A549 (cell line): ENCODE results near the gene MGAT5. TPM values are rescaled to one million over a fixed set of nuclear protein-coding genes. Genes with fewer than 3 reads are reported as not detected.

Source experiments
- ATAC-seq, 2 experiments: fragments of 200-7000 bp in 1 of 2; fragments of >200 bp in 1 of 2; cut with Nextera tagmentation in 1 of 2; cut with Tn5 transposase in 1 of 2; 3 replicates each; pipeline versions ENCODE4 v1.8.0 to v1.9.1; 2018 to 2020; ENCODE audit warnings: mild to moderate bottlenecking in 1 of 2, moderate library complexity in 1 of 2
- CTCF ChIA-PET: fragments of 300-600 bp; sonication (Branson Sonifier 250); formaldehyde crosslinking; extraction: SDS; loops from one replicate; lab custom pipeline; 2021; ENCODE audit warnings: antibody characterized with exemption, inconsistent platforms; lab: Yijun Ruan, JAX
- POLR2A ChIA-PET: fragments of 350-600 bp; formaldehyde crosslinking; extraction: SDS; loops from one replicate; lab custom pipeline; 2021; ENCODE audit warnings: antibody characterized with exemption, inconsistent platforms; lab: Yijun Ruan, JAX
- DNase-seq, 2 experiments: peaks; one replicate each; pipeline versions ENCODE4 v3.0.0 to v3.0.0-alpha.2; 2011 to 2016; ENCODE audit warnings: low read depth in 1 of 2, low spot score in 1 of 2
- FAIRE-seq: peaks from 2 replicates; lab custom pipeline; 2011; peaks lifted over from hg19 to GRCh38; lab: Jason Lieb, UNC
- H3K27ac ChIP-seq, 2 experiments: fragments of >200 bp; sonication (Bioruptor Twin); formaldehyde crosslinking; 3 replicates each; pipeline ENCODE4 v1.5.1; 2016 to 2017
- H3K4me1 ChIP-seq: fragments of >200 bp; sonication (Bioruptor Twin); formaldehyde crosslinking; 3 replicates; pipeline ENCODE4 v1.6.1; 2016
- H3K4me2 ChIP-seq: fragments of >200 bp; sonication (Bioruptor Twin); formaldehyde crosslinking; 3 replicates; pipeline ENCODE4 v1.6.1; 2016
- H3K4me3 ChIP-seq: fragments of >200 bp; sonication (Bioruptor Twin); formaldehyde crosslinking; 3 replicates; pipeline ENCODE4 v1.5.1; 2016
- H3K9me3 ChIP-seq: fragments of >200 bp; sonication (Bioruptor Twin); formaldehyde crosslinking; 3 replicates; pipeline ENCODE4 v1.6.1; 2016
- E2F6 ChIP-seq: IDR thresholded peaks from 2 replicates; pipeline ENCODE4 v1.6.1; 2012; ENCODE audit warnings: low read depth, borderline replicate concordance
- FOSL2 ChIP-seq, 2 experiments: fragments of 450-650 bp in 1 of 2; fragments of >200 bp in 1 of 2; sonication (Bioruptor Twin) in 1 of 2; formaldehyde crosslinking; IDR thresholded peaks; 2 replicates each; pipeline versions ENCODE4 v1.5.0 to v1.6.1; 2016 to 2020; ENCODE audit warnings: mild to moderate bottlenecking in 1 of 2, moderate library complexity in 1 of 2
- FOXS1 ChIP-seq: fragments of 250-450 bp; sonication (Bioruptor Pico); IDR thresholded peaks from 2 replicates; pipeline ENCODE4 v1.5.0; 2020; ENCODE audit warnings: mild to moderate bottlenecking, moderate library complexity
- HMGXB4 ChIP-seq: fragments of 250-450 bp; sonication (Bioruptor Pico); IDR thresholded peaks from 2 replicates; pipeline ENCODE4 v1.5.0; 2021; ENCODE audit warnings: mild to moderate bottlenecking, moderate library complexity, borderline replicate concordance
- NFE2L2 ChIP-seq: fragments of 150-350 bp; conservative IDR thresholded peaks from 2 replicates; pipeline ENCODE4 v1.6.1; 2014; ENCODE audit warnings: low read length
- NPAS2 ChIP-seq: fragments of 250-450 bp; sonication (Bioruptor Pico); IDR thresholded peaks from 2 replicates; pipeline ENCODE4 v1.8.0; 2022; ENCODE audit warnings: mild to moderate bottlenecking, moderate library complexity, borderline replicate concordance
- NR3C1 ChIP-seq: fragments of >200 bp; sonication (Bioruptor Twin); formaldehyde crosslinking; IDR thresholded peaks from 3 replicates; pipeline ENCODE4 v1.6.1; 2017
- PHF8 ChIP-seq: fragments of 200-600 bp; sonication (generic); IDR thresholded peaks from 2 replicates; pipeline ENCODE4 v1.6.1; 2016; ENCODE audit warnings: low read depth, mild to moderate bottlenecking, antibody characterized with exemption, moderate library complexity, borderline replicate concordance
- POLR2A ChIP-seq: IDR thresholded peaks from 2 replicates; pipeline ENCODE4 v1.6.1; 2012; ENCODE audit warnings: mild to moderate bottlenecking, low read length
- REST ChIP-seq: fragments of 200-600 bp; sonication (generic); IDR thresholded peaks from 2 replicates; pipeline ENCODE4 v1.6.1; 2016; ENCODE audit warnings: antibody characterized with exemption, mild to moderate bottlenecking, moderate library complexity
- RNF2 ChIP-seq: fragments of 200-600 bp; sonication (generic); IDR thresholded peaks from 2 replicates; pipeline ENCODE4 v1.6.1; 2016; ENCODE audit warnings: low read depth, mild to moderate bottlenecking, antibody characterized with exemption, moderate library complexity, borderline replicate concordance
- WGBS: methylation state at CpG from one replicate; pipeline ENCODE4 v1.1.6; 2017; ENCODE audit errors: missing lambda C conversion rate; 5-methylcytosine and 5-hydroxymethylcytosine counted together
- polyA plus RNA-seq, 4 experiments: library from polyadenylated mRNA; depleted of rRNA in 3 of 4; stranded (reverse); fragments of >200 nt; fragmentation: RNase III in 1 of 4; extraction: RNeasy Plus Mini Kit Qiagen cat#74134 plus additional on column Dnase treatment in 1 of 4; gene quantifications; 2 replicates in 3 of 4; 3 replicates in 1 of 4; pipeline ENCODE4 v1.2.3, GENCODE V29; 2011 to 2017
- TF ChIP-seq, protein P1 (sequence below): fragments of >200 bp; sonication (Bioruptor Twin); formaldehyde crosslinking; IDR thresholded peaks from 3 replicates; pipeline ENCODE4 v1.6.1; 2016

Gene MGAT5
- polyA plus RNA-seq, 2 of the 4 experiments (the other 2 are of a cell fraction): 13.2 to 17.1 TPM

GRCh38 chr2:134407154-134407890 lies 153.4 kb downstream of the MGAT5 start (continued):
- TF ChIP-seq REST (no peak), POLR2A (no peak), PHF8 (no peak), NR3C1 (no peak)

DNA sequence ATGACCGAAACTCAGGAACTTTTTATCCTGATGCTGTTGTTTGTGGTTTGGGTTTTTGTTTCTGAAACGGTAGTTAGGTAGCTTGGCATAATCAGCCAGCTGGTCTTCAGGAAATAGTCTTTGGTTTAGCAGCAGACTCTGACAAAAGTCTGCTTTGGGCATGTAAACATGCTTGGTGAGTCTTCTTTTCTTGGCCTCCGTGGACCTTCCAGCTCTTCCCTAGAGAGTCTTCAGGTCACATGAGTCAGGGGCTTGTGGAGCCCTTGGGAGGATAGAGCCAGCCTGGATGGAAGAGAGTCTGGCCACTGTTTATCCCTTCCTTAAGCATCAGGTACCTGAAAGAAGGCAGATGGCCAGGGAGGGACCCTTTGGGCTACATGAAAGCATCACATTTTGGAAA lies 154.5 kb downstream of the MGAT5 start:
- no peak overlapping the region for H3K27ac ChIP-seq
- POLR2A ChIA-PET: no interaction called here
- WGBS: 79% methylated on average over 3 of the region's 3 CpGs
- ATAC-seq (no peak), DNase-seq (no peak), FAIRE-seq (no peak)
- CTCF ChIA-PET: interaction anchor here (0.8 to 1.3 kb wide), 2 partner anchors 163 to 290 kb away, joined by 3 to 5 read pairs; no protein-coding TSS in a partner anchor
- H3K9me3 ChIP-seq: no peaks in the 10 kb centered on the region
- no peak overlapping the region for H3K4me3 ChIP-seq
- TF ChIP-seq NPAS2 (CRISPR knock-in tag): no peak
- no peak for TF ChIP-seq FOXS1
- no peak for TF ChIP-seq FOSL2 (IDR thresholded peaks at IDR 0.05)
- TF ChIP-seq FOSL2 (CRISPR knock-in tag; IDR thresholded peaks at IDR 0.05): no peak
- TF ChIP-seq, protein P1, sequence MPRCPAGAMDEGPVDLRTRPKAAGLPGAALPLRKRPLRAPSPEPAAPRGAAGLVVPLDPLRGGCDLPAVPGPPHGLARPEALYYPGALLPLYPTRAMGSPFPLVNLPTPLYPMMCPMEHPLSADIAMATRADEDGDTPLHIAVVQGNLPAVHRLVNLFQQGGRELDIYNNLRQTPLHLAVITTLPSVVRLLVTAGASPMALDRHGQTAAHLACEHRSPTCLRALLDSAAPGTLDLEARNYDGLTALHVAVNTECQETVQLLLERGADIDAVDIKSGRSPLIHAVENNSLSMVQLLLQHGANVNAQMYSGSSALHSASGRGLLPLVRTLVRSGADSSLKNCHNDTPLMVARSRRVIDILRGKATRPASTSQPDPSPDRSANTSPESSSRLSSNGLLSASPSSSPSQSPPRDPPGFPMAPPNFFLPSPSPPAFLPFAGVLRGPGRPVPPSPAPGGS: no peak
- TF ChIP-seq NFE2L2: no peak
- no peak for TF ChIP-seq E2F6
- TF ChIP-seq RNF2: no peak
- TF ChIP-seq PHF8: no peak
- TF ChIP-seq HMGXB4 (CRISPR knock-in tag): no peak
- no peak for TF ChIP-seq REST
- peaks cover 4% of the 10 kb centered on the region; the same call in 1 of the 3 replicates for H3K4me1 ChIP-seq
- H3K4me2 ChIP-seq: no peak overlapping the region
